ENCODE results near the gene CYP20A1.

- 0 out of 2 replicates have a peak, but pooled peaks have one; percentile 10 for TF ChIP-seq CTCF (IDR thresholded peaks at IDR 0.05)
- TF ChIP-seq ZFX (IDR thresholded peaks at IDR 0.05; ENCODE audit: borderline replicate concordance) = no peak
Measured at GRCh38 chr2:203279288-203279687, 40.5 kb downstream of the CYP20A1 start.

Data from 22Rv1 (cell line).